HL-60 (cell line): ENCODE data around the gene OSCAR.

Source experiments
- DNase-seq, 2 experiments: peaks; one replicate each; pipeline ENCODE4 v3.0.0-alpha.2; 2010 to 2020; ENCODE audit warnings: low read depth in 1 of 2, low spot score in 1 of 2
- H3K27ac ChIP-seq: fragments of 250-450 bp; sonication (Bioruptor Pico); replicated peaks from 2 replicates; pipeline ENCODE4 v1.5.1; 2020; ENCODE audit warnings: mild to moderate bottlenecking, moderate library complexity
- H3K27me3 ChIP-seq: fragments of 250-450 bp; sonication (Bioruptor Pico); 2 replicates; pipeline ENCODE4 v1.5.1; 2021; ENCODE audit warnings: mild to moderate bottlenecking, moderate library complexity; ENCODE audit not compliant: insufficient read depth, poor library complexity, severe bottlenecking
- H3K4me3 ChIP-seq: replicated peaks from 2 replicates; pipeline ENCODE4 v1.5.1; 2011; ENCODE audit warnings: mild to moderate bottlenecking, control low read depth, low read length; ENCODE audit not compliant: insufficient read depth
- GABPA ChIP-seq: IDR thresholded peaks from 2 replicates; pipeline ENCODE4 v1.6.1; 2012; ENCODE audit warnings: low read depth
- POLR2AphosphoS5 ChIP-seq: IDR thresholded peaks from 2 replicates; pipeline ENCODE4 v1.6.1; 2012; ENCODE audit warnings: low read depth
- REST ChIP-seq: IDR thresholded peaks from 2 replicates; pipeline ENCODE4 v1.6.1; 2012; ENCODE audit warnings: low read depth; ENCODE audit not compliant: insufficient replicate concordance
- SPI1 ChIP-seq: IDR thresholded peaks from 2 replicates; pipeline ENCODE4 v1.6.1; 2012; ENCODE audit warnings: low read depth, mild to moderate bottlenecking, borderline replicate concordance
- TF ChIP-seq, protein P1 (sequence below): IDR thresholded peaks from one replicate; pipeline ENCODE4 v1.5.1; 2011; ENCODE audit warnings: low read length, control low read depth, inconsistent platforms; ENCODE audit not compliant: insufficient read depth

The OSCAR gene

GRCh38 chr19:54123682-54124081 is 23.1 kb upstream of the OSCAR start:
- no peaks in the 10 kb centered on the region for H3K27me3 ChIP-seq
- DNase-seq = no peak
- TF ChIP-seq GABPA (no peak), POLR2AphosphoS5 (no peak), SPI1 (no peak), REST (no peak)
- H3K27ac ChIP-seq = no peak overlapping the region
- H3K4me3 ChIP-seq = no peak overlapping the region

DNA sequence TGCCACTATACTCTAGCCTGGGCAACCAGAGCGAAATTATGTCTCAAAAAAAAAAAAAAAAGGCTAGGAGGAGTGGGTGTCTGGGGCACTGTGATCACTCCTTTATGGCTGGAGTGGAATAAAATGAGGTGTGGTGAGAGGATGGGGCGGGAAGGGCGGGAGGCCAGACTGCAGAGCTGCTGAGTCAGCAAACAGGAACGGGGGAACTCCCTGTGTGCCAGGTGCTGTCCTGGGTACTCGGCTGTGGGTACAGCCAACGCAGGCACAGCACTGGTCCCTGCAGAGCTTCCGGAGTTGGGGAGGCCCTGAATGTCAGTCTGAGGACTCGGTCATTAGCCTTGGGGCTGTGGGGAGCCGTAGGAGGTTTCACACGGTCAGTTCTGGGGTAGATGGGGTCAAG is 20.7 kb upstream of the OSCAR start:
- H3K27me3 ChIP-seq = no peaks in the 10 kb centered on the region
- H3K27ac ChIP-seq = no peak overlapping the region
- no peak overlapping the region for H3K4me3 ChIP-seq
- no peak for DNase-seq
- TF ChIP-seq GABPA = no peak
- TF ChIP-seq SPI1 = no peak
- no peak for TF ChIP-seq REST
- no peak for TF ChIP-seq POLR2AphosphoS5
- TF ChIP-seq, protein P1, sequence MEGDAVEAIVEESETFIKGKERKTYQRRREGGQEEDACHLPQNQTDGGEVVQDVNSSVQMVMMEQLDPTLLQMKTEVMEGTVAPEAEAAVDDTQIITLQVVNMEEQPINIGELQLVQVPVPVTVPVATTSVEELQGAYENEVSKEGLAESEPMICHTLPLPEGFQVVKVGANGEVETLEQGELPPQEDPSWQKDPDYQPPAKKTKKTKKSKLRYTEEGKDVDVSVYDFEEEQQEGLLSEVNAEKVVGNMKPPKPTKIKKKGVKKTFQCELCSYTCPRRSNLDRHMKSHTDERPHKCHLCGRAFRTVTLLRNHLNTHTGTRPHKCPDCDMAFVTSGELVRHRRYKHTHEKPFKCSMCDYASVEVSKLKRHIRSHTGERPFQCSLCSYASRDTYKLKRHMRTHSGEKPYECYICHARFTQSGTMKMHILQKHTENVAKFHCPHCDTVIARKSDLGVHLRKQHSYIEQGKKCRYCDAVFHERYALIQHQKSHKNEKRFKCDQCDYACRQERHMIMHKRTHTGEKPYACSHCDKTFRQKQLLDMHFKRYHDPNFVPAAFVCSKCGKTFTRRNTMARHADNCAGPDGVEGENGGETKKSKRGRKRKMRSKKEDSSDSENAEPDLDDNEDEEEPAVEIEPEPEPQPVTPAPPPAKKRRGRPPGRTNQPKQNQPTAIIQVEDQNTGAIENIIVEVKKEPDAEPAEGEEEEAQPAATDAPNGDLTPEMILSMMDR = no peak

DNA sequence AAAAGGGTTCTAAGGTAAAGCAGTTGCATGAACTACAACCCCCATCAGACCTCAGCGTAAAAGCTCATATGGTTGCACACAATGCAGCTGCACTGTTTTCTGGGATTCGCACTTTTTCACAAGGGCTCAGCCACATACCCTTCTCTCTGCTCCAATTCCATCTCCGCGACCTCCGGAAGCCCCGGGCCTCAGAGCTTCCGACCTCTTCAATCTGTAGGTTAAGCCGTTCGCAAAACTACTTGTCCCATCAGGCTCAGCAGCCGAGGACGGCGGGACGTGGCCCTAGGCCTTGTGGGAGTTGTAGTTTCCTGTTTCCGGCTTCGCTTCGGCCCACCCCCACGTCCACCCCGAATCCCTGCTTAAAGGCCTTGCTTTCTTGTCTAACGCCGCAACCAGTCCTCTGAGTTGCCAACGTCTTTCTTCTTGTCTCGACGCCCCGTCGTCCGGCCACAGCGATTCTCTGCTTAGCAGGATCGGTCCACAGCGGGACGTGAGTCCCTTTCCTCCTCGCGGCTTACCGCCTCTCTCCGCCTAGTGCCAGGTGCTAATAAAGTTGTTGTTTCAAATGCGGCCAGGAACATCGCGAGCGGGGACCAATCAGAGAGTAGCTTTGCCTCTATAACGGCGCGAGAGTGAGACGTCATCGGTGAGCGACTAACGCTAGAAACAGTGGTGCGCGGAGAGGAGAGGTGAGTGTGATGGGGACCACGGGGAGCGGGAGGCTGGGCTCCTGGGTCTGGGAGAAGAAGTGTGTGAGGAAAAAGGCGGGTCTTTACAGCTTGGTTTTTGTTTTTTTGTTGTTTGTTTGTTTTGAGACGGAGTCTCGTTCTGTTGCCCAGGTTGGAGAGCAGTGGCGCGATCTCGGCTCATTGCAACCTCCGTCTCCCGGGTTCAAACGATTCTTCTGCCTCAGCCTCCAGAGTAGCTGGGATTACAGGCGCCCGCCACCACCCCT is 14.8 kb upstream of the OSCAR start, which contains the start of the genes PRPF31 and TFPT:
TSS of gene PRPF31 (plus strand) at position 646 of the 955 bp plus-strand sequence. CDS start 2,525 bp downstream, outside the sequence.
TSS of gene TFPT (minus strand) at position 549 of the 955 bp plus-strand sequence. CDS start at position 161, 388 bp downstream.
- DNase-seq = peak; percentile 94 to 98
- H3K27me3 ChIP-seq = no peaks in the 10 kb centered on the region
- H3K27ac ChIP-seq = peak within 1 kb of the TSS; percentile 96
- TF ChIP-seq GABPA = peak; percentile 65
- peak; percentile 83 for TF ChIP-seq POLR2AphosphoS5
- TF ChIP-seq, protein P1 = no peak
- H3K4me3 ChIP-seq = peak within 1 kb of the TSS; percentile 93

DNA sequence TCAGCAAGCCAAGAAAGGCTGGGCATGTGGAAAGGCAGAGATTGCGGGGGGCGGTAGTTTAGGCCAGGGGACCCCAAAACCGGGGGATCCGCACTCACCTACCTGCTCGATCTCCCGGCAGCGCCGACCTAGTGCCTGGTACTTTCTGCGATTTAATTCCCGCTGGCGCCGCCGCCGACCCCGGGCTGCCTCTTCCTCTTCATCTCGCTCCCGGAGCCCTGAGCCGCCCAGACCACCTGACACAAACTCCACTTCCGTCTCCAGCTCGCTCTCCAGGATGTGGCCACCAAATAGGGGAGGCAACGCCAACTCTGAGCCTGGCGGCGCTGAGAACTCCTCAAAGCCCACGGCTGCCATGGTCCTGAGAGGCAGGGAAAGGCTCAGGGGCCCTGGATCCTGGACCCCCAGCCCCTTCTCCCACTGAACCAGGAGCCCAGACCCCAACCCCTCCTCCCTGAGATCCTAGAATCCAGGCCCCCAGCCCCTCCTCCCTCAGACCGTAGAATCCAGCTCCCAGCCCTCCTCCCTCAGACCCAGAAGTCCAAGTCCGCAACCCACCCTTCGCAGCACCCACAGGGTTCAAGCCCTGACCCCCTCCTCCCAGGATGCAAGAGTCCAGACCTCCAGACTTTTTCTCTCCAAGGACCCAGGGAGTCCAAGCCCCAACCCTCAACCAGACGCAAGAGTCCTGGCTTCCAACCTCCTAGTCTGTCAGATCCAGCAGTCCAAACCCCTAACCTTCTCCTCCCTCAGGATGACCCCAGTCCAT is 13.9 kb upstream of the OSCAR start:
- peak; percentile 58 to 79 for DNase-seq

More for the DNA sequence above, 13.9 kb upstream of the OSCAR start:
- Histone ChIP-seq H3K27me3 (no peaks in the 10 kb centered on the region), H3K4me3 (peak overlapping the region; percentile 93), H3K27ac (peak overlapping the region; percentile 96)
- TF ChIP-seq, protein P1 = no peak
- TF ChIP-seq GABPA = peak; percentile 36; the same call in 1 of the 2 replicates
- peak; percentile 73; the same call in 1 of the 2 replicates for TF ChIP-seq SPI1
